Fibroblast of mammary gland (primary cell): Measurements from ENCODE around the gene SUPT3H.
A peak's percentile ranks its signal among the peaks of the same experiment; 100 is the strongest.

ENCODE experiments used
- DNase-seq: peaks from one replicate; pipeline ENCODE4 v3.0.0-alpha.2; 2010; ENCODE audit warnings: low read depth
- H3K4me3 ChIP-seq: 2 replicates; pipeline ENCODE4 v1.5.1; 2011; ENCODE audit warnings: low read depth, mild to moderate bottlenecking, low read length, moderate library complexity; ENCODE audit not compliant: control insufficient read depth
- TF ChIP-seq, protein P1 (sequence below): conservative IDR thresholded peaks from 2 replicates; pipeline ENCODE4 v1.5.1; 2011; ENCODE audit warnings: low read depth, low read length, inconsistent platforms; ENCODE audit not compliant: control insufficient read depth, insufficient read depth

The SUPT3H gene

DNA sequence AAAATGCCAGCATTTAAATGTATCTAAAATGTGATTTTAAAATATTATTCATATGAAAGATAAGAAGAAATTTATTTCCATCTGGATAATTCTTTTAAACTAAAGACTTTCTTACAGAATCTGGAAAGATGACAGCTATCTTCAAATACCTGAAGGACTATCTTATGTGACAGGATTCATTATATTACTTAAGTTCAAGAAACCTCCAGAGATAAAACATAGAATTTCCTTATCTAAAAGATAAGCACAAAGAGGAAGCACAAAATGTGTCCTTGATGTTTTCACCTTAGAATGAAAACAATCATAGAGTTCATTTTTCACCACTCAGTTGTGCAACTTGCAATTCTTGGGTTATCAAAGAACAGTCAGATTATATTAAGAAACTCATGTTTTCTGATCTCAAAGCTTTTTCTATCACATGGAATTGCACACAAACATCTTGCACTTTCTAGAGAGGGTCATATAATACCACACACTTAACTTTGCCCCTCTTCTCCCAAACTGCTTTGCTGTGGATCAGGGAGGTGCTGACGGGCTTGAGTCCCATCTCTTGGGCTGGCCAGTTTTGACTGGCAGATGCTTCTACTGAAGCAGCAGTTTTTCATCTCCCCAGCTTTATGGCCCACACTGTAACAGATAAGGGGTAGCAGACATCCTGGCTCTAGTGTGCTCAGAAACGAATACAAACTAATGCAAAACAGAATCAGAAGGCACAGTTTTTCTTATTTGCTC, 522.9 kb downstream of the SUPT3H start:
- TF ChIP-seq, protein P1, sequence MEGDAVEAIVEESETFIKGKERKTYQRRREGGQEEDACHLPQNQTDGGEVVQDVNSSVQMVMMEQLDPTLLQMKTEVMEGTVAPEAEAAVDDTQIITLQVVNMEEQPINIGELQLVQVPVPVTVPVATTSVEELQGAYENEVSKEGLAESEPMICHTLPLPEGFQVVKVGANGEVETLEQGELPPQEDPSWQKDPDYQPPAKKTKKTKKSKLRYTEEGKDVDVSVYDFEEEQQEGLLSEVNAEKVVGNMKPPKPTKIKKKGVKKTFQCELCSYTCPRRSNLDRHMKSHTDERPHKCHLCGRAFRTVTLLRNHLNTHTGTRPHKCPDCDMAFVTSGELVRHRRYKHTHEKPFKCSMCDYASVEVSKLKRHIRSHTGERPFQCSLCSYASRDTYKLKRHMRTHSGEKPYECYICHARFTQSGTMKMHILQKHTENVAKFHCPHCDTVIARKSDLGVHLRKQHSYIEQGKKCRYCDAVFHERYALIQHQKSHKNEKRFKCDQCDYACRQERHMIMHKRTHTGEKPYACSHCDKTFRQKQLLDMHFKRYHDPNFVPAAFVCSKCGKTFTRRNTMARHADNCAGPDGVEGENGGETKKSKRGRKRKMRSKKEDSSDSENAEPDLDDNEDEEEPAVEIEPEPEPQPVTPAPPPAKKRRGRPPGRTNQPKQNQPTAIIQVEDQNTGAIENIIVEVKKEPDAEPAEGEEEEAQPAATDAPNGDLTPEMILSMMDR: no peak
- DNase-seq: no peak
- H3K4me3 ChIP-seq: no peak overlapping the region

DNA sequence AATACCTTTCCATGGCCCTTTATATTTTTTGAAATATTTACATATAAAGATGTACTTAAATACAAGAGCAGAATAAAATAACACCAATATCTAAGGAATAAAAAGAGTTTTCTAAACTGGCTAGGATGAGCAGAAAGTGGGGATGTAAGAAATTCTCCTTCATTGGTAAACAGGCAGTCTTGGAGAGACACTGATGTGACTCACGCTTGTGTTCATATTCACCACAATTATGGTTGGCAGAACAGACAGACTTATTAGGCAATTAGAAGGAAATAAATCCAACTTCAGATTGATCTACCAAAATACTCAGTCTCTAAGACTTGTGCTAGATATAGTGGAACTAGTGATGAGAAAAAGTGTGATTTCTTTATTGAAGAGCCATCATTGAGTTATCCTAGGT, 526.6 kb downstream of the SUPT3H start:
- TF ChIP-seq, protein P1: no peak
- H3K4me3 ChIP-seq: no peak overlapping the region
- DNase-seq: peak; percentile 86

DNA sequence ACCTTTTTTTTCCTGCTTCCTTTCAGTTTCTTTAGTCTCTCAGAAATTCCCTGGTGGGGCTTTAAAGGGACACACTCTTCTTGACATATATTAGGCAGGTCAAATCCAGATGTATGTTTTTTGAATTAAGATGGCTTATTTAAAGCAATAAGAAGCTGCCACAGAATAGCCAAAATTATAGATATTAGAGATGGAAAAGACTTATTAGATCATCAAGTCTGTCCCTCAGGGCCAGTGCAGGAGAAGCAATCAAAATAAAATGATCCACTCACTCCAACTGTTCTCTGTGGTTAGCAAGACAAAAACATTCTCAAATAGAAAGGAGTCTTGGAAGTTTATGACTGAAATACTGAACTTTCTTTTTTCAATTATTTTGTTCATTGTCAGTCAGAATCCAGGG, 527.4 kb downstream of the SUPT3H start:
- TF ChIP-seq, protein P1: no peak
- peak; percentile 33 for DNase-seq
- no peak overlapping the region for H3K4me3 ChIP-seq

DNA sequence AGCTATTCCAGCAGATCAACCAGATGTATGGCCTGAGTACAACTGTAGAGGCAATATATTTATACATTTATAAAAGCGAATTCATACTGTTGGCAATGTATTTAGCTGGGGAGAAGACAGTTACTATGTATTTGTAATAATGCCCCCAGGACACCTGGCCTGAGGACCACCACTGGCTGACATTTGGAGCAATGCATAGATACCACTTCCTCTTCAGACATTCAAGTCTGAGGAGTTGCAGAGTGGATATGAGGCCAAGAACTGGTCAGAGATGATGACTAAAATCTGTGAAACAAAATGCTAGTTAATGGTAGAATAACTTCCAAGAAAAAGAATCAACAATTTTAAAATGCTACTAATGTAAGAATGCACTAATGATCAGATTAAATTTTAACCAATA, 527.9 kb downstream of the SUPT3H start:
- H3K4me3 ChIP-seq: no peak overlapping the region
- TF ChIP-seq, protein P1: no peak
- DNase-seq: peak; percentile 37

DNA sequence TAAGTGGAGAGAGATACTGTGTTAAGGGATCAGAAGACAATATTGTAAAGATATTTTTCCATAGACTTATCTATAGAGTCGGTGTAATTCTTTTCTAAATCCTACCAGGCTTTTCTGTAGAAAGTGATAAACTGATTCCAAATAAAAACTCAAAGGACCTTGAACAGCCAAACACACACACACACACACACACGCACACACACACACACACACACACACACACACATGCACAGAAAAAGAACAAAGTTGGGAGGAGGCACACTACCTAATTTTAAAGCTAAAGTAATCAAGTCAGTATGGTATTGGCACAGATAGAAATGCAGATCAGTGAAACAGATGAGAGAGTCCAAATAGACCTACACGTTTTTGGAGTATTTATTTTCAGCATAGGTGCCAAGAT, 534.0 kb downstream of the SUPT3H start:
- TF ChIP-seq, protein P1: no peak
- H3K4me3 ChIP-seq: no peak overlapping the region
- no peak for DNase-seq

DNA sequence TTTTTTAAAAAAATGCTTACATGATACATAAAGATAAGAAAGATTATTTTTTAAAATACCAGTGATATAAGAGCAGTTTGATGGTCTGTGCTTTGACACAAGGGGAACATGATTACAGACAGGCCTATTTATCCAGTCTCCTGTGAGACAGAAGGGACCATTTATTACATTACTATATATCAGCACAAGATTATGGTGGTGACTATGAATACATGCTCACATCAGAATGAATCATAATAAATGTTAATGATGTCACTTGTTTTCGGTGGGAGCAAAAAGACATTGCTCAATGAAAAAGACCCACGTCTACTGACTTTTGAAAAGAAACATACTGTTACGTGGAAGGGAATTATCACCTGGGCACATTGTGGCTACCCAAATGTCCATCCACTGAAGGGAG, 535.1 kb downstream of the SUPT3H start:
- DNase-seq: peak; percentile 28
- TF ChIP-seq, protein P1: no peak

More for the DNA sequence above, 535.1 kb downstream of the SUPT3H start:
- H3K4me3 ChIP-seq: no peak overlapping the region
